HepG2 (cell line): ENCODE results near the gene ARRDC1. TPM values are rescaled to one million over a fixed set of nuclear protein-coding genes. Genes with fewer than 3 reads are reported as not detected.
"Not testable (repeated sequence)": the region's sequence is repeated elsewhere in the genome, so short reads cannot be mapped to it uniquely, and the experiment has no call there.

Experiments used
- ATAC-seq: fragments of 200-7000 bp; cut with Tn5 transposase; 3 replicates; pipeline ENCODE4 v1.9.1; 2020; ENCODE audit warnings: mild to moderate bottlenecking, moderate library complexity
- BruUV-seq: library from RNA; stranded (reverse); fragments of 400-500 nt; replicated peaks from 2 replicates; lab custom pipeline; 2021; lab: Mats Ljungman, UMichigan
- CTCF ChIA-PET: fragments of 300-600 bp; formaldehyde crosslinking; extraction: SDS; loops from one replicate; lab custom pipeline; 2021; ENCODE audit warnings: low total read pairs, inconsistent platforms, low intra/inter-chr PET ratio; lab: Yijun Ruan, JAX
- POLR2A ChIA-PET: fragments of 350-600 bp; sonication (Branson Sonifier 250); formaldehyde crosslinking; loops from one replicate; lab custom pipeline; 2020; ENCODE audit warnings: antibody characterized with exemption, inconsistent platforms; lab: Yijun Ruan, JAX
- DNase-seq: peaks from one replicate; pipeline ENCODE4 v3.0.0-alpha.2; 2015; ENCODE audit warnings: low spot score
- FAIRE-seq: peaks from 3 replicates; lab custom pipeline; 2011; peaks lifted over from hg19 to GRCh38; lab: Jason Lieb, UNC
- H2AFZ ChIP-seq: one replicate; pipeline ENCODE4 v1.6.1; 2011; ENCODE audit warnings: low read length, inconsistent platforms
- H3K27ac ChIP-seq: fragments of 300-600 bp; 3 replicates; pipeline ENCODE4 v1.8.0; 2011; ENCODE audit warnings: mixed run types, mild to moderate bottlenecking, mixed read lengths, low read length, inconsistent platforms; ENCODE audit not compliant: insufficient read depth; ENCODE audit errors: extremely low read length
- H3K27me3 ChIP-seq, 2 experiments: fragments of 200-600 bp in 1 of 2; 2 replicates in 1 of 2; 3 replicates in 1 of 2; pipeline versions ENCODE4 v1.6.0 to v1.8.0; 2011; ENCODE audit warnings: low read length in 2 of 2, mild to moderate bottlenecking in 2 of 2, moderate library complexity in 2 of 2, inconsistent platforms in 1 of 2; ENCODE audit not compliant: insufficient read depth in 2 of 2, control insufficient read depth in 1 of 2
- H3K36me3 ChIP-seq, 2 experiments: fragments of 200-600 bp in 1 of 2; replicated peaks in 1 of 2; 2 replicates in 1 of 2; 3 replicates in 1 of 2; pipeline versions ENCODE4 v1.5.1 to v1.8.0; 2011; ENCODE audit warnings: low read length in 2 of 2, inconsistent platforms in 1 of 2; ENCODE audit not compliant: insufficient read depth in 2 of 2, control insufficient read depth in 1 of 2
- H3K4me1 ChIP-seq: 2 replicates; pipeline ENCODE4 v1.5.1; 2012; ENCODE audit warnings: low read length, inconsistent platforms; ENCODE audit not compliant: insufficient read depth
- H3K4me2 ChIP-seq: 2 replicates; pipeline ENCODE4 v1.6.0; 2011; ENCODE audit warnings: low read depth, low read length, inconsistent platforms
- H3K4me3 ChIP-seq, 3 experiments: fragments of 200-600 bp in 1 of 3; sonication (generic), shearing (Covaris generic) in 1 of 3; replicated peaks in 1 of 3; 2 replicates each; pipeline ENCODE4 v1.5.1; 2011 to 2016; ENCODE audit warnings: low read length in 3 of 3, inconsistent platforms in 2 of 3, low read depth in 2 of 3, mild to moderate bottlenecking in 2 of 3, control low read depth in 1 of 3, mixed read lengths in 1 of 3; ENCODE audit not compliant: insufficient read depth in 1 of 3
- H3K79me2 ChIP-seq: one replicate; pipeline ENCODE4 v1.6.1; 2011; ENCODE audit warnings: low read length, inconsistent platforms; ENCODE audit not compliant: insufficient read depth
- H3K9ac ChIP-seq: 2 replicates; pipeline ENCODE4 v1.6.0; 2011; ENCODE audit warnings: mild to moderate bottlenecking, low read depth, low read length, inconsistent platforms; ENCODE audit not compliant: insufficient read depth
- H3K9me3 ChIP-seq: 2 replicates; pipeline ENCODE4 v1.5.1; 2012; ENCODE audit warnings: mild to moderate bottlenecking, low read length
- H4K20me1 ChIP-seq: 2 replicates; pipeline ENCODE4 v1.6.0; 2011; ENCODE audit warnings: inconsistent platforms, mild to moderate bottlenecking, low read length, moderate library complexity; ENCODE audit not compliant: insufficient read depth
- ARNT2 ChIP-seq: sonication (generic); formaldehyde crosslinking; IDR thresholded peaks from 2 replicates; pipeline ENCODE4 v1.8.0; 2022; ENCODE audit warnings: mild to moderate bottlenecking, low read depth, missing genetic modification reagents, moderate library complexity
- CC2D1A ChIP-seq: sonication (generic); formaldehyde crosslinking; IDR thresholded peaks from 2 replicates; pipeline ENCODE4 v1.8.1; 2023; ENCODE audit warnings: mild to moderate bottlenecking, missing genetic modification reagents
- ETS1 ChIP-seq: sonication (generic); formaldehyde crosslinking; IDR thresholded peaks from 2 replicates; pipeline ENCODE4 v1.4.0; 2020; ENCODE audit warnings: missing genetic modification reagents
- SNAPC2 ChIP-seq: sonication (generic); formaldehyde crosslinking; IDR thresholded peaks from 2 replicates; pipeline ENCODE4 v1.8.1; 2022; ENCODE audit warnings: mild to moderate bottlenecking, missing genetic modification reagents
- TEF ChIP-seq: sonication (generic); formaldehyde crosslinking; IDR thresholded peaks from 2 replicates; pipeline ENCODE4 v1.5.0; 2020; ENCODE audit warnings: missing genetic modification reagents
- ZBTB10 ChIP-seq: sonication (generic); formaldehyde crosslinking; IDR thresholded peaks from 2 replicates; pipeline ENCODE4 v1.4.0; 2020; ENCODE audit warnings: missing genetic modification reagents, borderline replicate concordance
- ZBTB2 ChIP-seq: sonication (generic); formaldehyde crosslinking; IDR thresholded peaks from 2 replicates; pipeline ENCODE4 v1.8.0; 2022; ENCODE audit warnings: low read depth, missing genetic modification reagents
- WGBS: methylation state at CpG from one replicate; pipeline ENCODE4 v1.1.6; 2017; ENCODE audit warnings: low lambda C conversion rate; 5-methylcytosine and 5-hydroxymethylcytosine counted together
- in situ Hi-C: cut with HindIII; loops from 2 replicates; pipeline ENCODE4 v1.10.0; 2017; ENCODE audit warnings: low pct_unique_long_range_greater_than_20kb; ENCODE audit not compliant: extremely low pct_ligation_motif_present
- intact Hi-C: fragments of 100-400 bp; cut with micrococcal nuclease; formaldehyde crosslinking; loops from one replicate; pipeline ENCODE4 v1.10.0; 2022; ENCODE audit not compliant: unreplicated experiment
- polyA plus RNA-seq, 8 experiments: library from polyadenylated mRNA; depleted of rRNA in 3 of 8; stranded (reverse) in 7 of 8; unstranded in 1 of 8; fragments of >200 nt; fragmentation: Illumina TruSeq in 4 of 8; extraction: Trizol in 4 of 8; gene quantifications; 2 replicates each; pipeline versions ENCODE4 v1.2.1 to v1.2.3, GENCODE V29; 2011 to 2016; ENCODE audit warnings: low read depth in 4 of 8, missing spikeins in 1 of 8, mixed read lengths in 1 of 8; ENCODE audit not compliant: insufficient read depth in 1 of 8
- total RNA-seq, 5 experiments: library from RNA; depleted of rRNA; stranded (reverse); fragments of >200 nt; fragmentation: Illumina TruSeq; extraction: Trizol; gene quantifications; 2 replicates each; pipeline ENCODE4 v1.2.3, GENCODE V29; 2016; ENCODE audit warnings: low read depth in 1 of 5

Gene ARRDC1
- total and polyA plus RNA-seq, 2 of the 13 experiments (the other 11 are each of a cell fraction or from before 2014, with no cell fraction given), result 21.7 to 44.4 TPM

GRCh38 chr9:137621131-137621757, 15.8 kb downstream of the ARRDC1 start (continued):
- TF ChIP-seq ZBTB2 (no peak), ETS1 (CRISPR knock-in tag) (no peak), SNAPC2 (CRISPR knock-in tag) (no peak), ZBTB10 (CRISPR knock-in tag) (no peak), ARNT2 (CRISPR knock-in tag) (no peak), CC2D1A (CRISPR knock-in tag) (no peak), TEF (CRISPR knock-in tag) (no peak)

- H3K36me3 ChIP-seq, CTCF ChIA-PET, H3K9me3 ChIP-seq, BruUV-seq, in situ Hi-C loops, H3K4me2 ChIP-seq, H3K27ac ChIP-seq, H3K27me3 ChIP-seq, FAIRE-seq, H2AFZ ChIP-seq, ATAC-seq, H3K9ac ChIP-seq, DNase-seq, H3K4me3 ChIP-seq: not testable (repeated sequence)
- Histone ChIP-seq H3K79me2 (peaks cover 83% of the 10 kb centered on the region), H4K20me1 (peaks cover 14% of the 10 kb centered on the region), H3K4me1 (peaks cover 27% of the 10 kb centered on the region)
- intact Hi-C loops, result loop anchor here (5.0 kb wide), 1 partner anchor 40 kb away; no protein-coding TSS in a partner anchor
- 93% methylated on average over 8 of the region's 8 CpGs for WGBS
- POLR2A ChIA-PET, result interaction anchor here (0.9 kb wide), 1 partner anchor 45 kb away, joined by 3 read pairs; no protein-coding TSS in a partner anchor
Observed at GRCh38 chr9:137622211-137622610, 16.7 kb downstream of the ARRDC1 start.
